DMS53 (cell line): ENCODE results near the gene PITPNM3.

Experiments used
- DNase-seq: peaks from one replicate; lab custom pipeline; 2025; lab: John Stamatoyannopoulos, UW

PITPNM3 gene

GRCh38 chr17:6443692-6444570, 112.4 kb downstream of the PITPNM3 start, which contains the start of gene PIMREG:
Gene PIMREG (plus strand): TSS chr17:6444455. CDS start chr17:6445111, 656 bp downstream.
- DNase-seq, result peak; percentile 99

- no peak for DNase-seq
Measured at GRCh38 chr17:6442775-6443174, 113.6 kb downstream of the PITPNM3 start.

GRCh38 chr17:6439951-6440350, 116.4 kb downstream of the PITPNM3 start:
- peak; percentile 26 for DNase-seq

GRCh38 chr17:6437956-6438355, 118.4 kb downstream of the PITPNM3 start:
- DNase-seq, result no peak

- no peak for DNase-seq
Measured at GRCh38 chr17:6437466-6437865, 118.9 kb downstream of the PITPNM3 start.

- DNase-seq, result peak; percentile 87
Measured at GRCh38 chr17:6435968-6436367, 120.4 kb downstream of the PITPNM3 start.

- no peak for DNase-seq
Measured at GRCh38 chr17:6435051-6435450, 121.3 kb downstream of the PITPNM3 start, which contains the start of gene AIPL1. Gene AIPL1 (minus strand): TSS chr17:6435121. CDS start chr17:6435104, 17 bp downstream.

- peak; percentile 22 for DNase-seq
Measured at GRCh38 chr17:6430769-6431168, 125.6 kb downstream of the PITPNM3 start.

- DNase-seq, result no peak
Measured at GRCh38 chr17:6429266-6429665, 127.1 kb downstream of the PITPNM3 start.

GRCh38 chr17:6428207-6428965, 128.0 kb downstream of the PITPNM3 start:
- no peak for DNase-seq

- peak; percentile 41 for DNase-seq
Measured at GRCh38 chr17:6427279-6427781, 129.0 kb downstream of the PITPNM3 start.

- no peak for DNase-seq
Measured at GRCh38 chr17:6426356-6427101, 129.8 kb downstream of the PITPNM3 start.

- no peak for DNase-seq
Measured at GRCh38 chr17:6425407-6425806, 130.9 kb downstream of the PITPNM3 start.

GRCh38 chr17:6423931-6424330, 132.4 kb downstream of the PITPNM3 start:
- DNase-seq, result no peak

GRCh38 chr17:6422654-6423241, 133.6 kb downstream of the PITPNM3 start:
- DNase-seq, result no peak

GRCh38 chr17:6421700-6422604, 134.4 kb downstream of the PITPNM3 start:
- peak; percentile 91 for DNase-seq

GRCh38 chr17:6420173-6420641, 136.1 kb downstream of the PITPNM3 start:
- DNase-seq, result peak; percentile 62

- DNase-seq, result no peak
Measured at GRCh38 chr17:6415616-6416015, 140.7 kb downstream of the PITPNM3 start.

GRCh38 chr17:6413065-6413464, 143.3 kb downstream of the PITPNM3 start:
- DNase-seq, result peak; percentile 78

GRCh38 chr17:6408735-6409134, 147.6 kb downstream of the PITPNM3 start:
- no peak for DNase-seq
